HEK293 (cell line): Measurements from ENCODE around the gene GNG12.

Experiments used
- SP2 ChIP-seq: fragments of 450-650 bp; formaldehyde crosslinking; IDR thresholded peaks from 2 replicates; pipeline ENCODE4 v1.5.1; 2016; ENCODE audit warnings: missing biosample characterization, missing genetic modification characterization
- ZBTB8A ChIP-seq: fragments of 450-650 bp; formaldehyde crosslinking; IDR thresholded peaks from 2 replicates; pipeline ENCODE4 v1.5.1; 2016; ENCODE audit warnings: missing biosample characterization, missing genetic modification characterization
- ZNF274 ChIP-seq, 2 experiments: fragments of 200-500 bp in 1 of 2; fragments of 450-650 bp in 1 of 2; sonication (Bioruptor generic) in 1 of 2; formaldehyde crosslinking in 1 of 2; IDR thresholded peaks; 2 replicates each; pipeline versions ENCODE4 v1.5.1 to v1.6.1; 2014 to 2016; ENCODE audit warnings: borderline replicate concordance in 1 of 2, inconsistent platforms in 1 of 2, low read length in 1 of 2, missing biosample characterization in 1 of 2, missing genetic modification characterization in 1 of 2
- TF ChIP-seq, protein P1 (sequence below): fragments of 450-650 bp; formaldehyde crosslinking; IDR thresholded peaks from 2 replicates; pipeline ENCODE4 v1.5.1; 2016; ENCODE audit warnings: missing biosample characterization, missing genetic modification characterization

GRCh38 chr1:67675800-67676199, 157.5 kb downstream of the GNG12 start:
- TF ChIP-seq ZNF274 (IDR thresholded peaks at IDR 0.05; ENCODE audit: low read length) = no peak
- TF ChIP-seq ZNF274 (tag by site-specific recombination; IDR thresholded peaks at IDR 0.05; ENCODE audit: borderline replicate concordance) = no peak
- no peak for TF ChIP-seq SP2
- no peak for TF ChIP-seq ZBTB8A (tag by site-specific recombination)
- TF ChIP-seq, protein P1, sequence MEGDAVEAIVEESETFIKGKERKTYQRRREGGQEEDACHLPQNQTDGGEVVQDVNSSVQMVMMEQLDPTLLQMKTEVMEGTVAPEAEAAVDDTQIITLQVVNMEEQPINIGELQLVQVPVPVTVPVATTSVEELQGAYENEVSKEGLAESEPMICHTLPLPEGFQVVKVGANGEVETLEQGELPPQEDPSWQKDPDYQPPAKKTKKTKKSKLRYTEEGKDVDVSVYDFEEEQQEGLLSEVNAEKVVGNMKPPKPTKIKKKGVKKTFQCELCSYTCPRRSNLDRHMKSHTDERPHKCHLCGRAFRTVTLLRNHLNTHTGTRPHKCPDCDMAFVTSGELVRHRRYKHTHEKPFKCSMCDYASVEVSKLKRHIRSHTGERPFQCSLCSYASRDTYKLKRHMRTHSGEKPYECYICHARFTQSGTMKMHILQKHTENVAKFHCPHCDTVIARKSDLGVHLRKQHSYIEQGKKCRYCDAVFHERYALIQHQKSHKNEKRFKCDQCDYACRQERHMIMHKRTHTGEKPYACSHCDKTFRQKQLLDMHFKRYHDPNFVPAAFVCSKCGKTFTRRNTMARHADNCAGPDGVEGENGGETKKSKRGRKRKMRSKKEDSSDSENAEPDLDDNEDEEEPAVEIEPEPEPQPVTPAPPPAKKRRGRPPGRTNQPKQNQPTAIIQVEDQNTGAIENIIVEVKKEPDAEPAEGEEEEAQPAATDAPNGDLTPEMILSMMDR = no peak
